NCI-H146 treated with DMSO at 0.1 percent for 48 hours (cell line): ENCODE results near the gene IL32.
"Not testable (repeated sequence)": the region's sequence is repeated elsewhere in the genome, so short reads cannot be mapped to it uniquely, and the experiment has no call there.

Experiments
- DNase-seq: peaks from one replicate; lab custom pipeline; 2025; ENCODE audit not compliant: unreplicated experiment; lab: John Stamatoyannopoulos, UW

Gene IL32

GRCh38 chr16:3051009-3051408 lies 14.4 kb upstream of the IL32 start:
- DNase-seq, result peak; percentile 29

GRCh38 chr16:3051494-3051893 lies 13.9 kb upstream of the IL32 start:
- DNase-seq, result no peak

GRCh38 chr16:3052571-3053329 lies 12.7 kb upstream of the IL32 start:
- DNase-seq, result not testable (repeated sequence)

DNA sequence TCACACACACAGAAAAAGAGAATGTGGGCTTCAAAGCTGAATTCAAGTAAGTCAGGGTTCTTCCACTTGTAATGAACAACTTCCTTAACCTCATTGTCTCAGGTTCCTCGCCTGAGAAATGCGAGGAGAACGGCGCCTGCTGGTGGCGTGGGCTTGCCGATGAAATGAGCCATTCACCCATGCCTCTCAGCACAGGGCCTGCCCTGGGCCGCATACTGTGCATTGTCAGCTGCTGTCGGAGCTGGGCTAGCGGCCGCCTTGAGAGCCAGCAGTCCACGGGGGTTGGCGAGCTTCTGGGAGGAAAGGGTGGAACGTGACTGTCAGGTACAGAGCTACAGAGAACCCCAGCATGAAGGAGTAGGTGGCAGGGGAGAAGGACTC lies 12.1 kb upstream of the IL32 start:
- not testable (repeated sequence) for DNase-seq

DNA sequence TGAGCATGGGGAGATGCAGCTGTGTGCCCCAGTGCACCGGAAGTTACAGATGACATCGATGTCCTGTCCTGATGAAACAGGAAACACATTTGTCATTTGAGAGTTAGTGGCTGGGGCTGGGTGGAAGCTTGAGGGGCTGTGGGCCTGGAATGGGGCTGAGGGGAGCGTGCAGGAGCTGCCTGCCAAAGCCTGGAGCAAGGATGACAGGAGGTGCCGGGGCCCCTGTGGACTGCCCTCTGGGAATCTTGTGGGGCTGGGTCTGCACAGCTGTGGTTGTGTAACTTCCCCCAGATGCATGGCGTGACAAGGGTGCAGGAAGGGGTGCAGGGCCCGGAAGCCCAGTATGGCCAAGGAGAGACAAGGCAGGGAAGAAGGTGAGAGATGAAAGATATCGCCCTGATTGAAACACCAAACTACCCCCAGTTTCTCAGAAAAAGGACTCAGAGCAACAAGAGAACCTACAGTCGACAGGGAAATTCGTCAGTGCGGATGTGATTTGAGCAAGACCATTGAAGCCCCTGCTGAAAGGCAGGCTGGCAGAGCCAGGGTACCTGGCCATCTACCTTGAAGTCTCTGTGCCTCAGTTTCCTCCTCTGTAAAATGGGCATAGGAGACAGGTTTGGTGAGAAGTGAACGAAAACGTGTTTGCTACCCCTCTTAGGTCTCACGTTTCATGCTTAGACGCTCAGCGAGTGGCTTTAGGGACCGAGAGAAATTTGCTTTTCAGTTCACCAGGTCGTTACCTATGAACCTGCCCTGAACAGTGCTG lies 10.3 kb upstream of the IL32 start:
- DNase-seq, result no peak

DNA sequence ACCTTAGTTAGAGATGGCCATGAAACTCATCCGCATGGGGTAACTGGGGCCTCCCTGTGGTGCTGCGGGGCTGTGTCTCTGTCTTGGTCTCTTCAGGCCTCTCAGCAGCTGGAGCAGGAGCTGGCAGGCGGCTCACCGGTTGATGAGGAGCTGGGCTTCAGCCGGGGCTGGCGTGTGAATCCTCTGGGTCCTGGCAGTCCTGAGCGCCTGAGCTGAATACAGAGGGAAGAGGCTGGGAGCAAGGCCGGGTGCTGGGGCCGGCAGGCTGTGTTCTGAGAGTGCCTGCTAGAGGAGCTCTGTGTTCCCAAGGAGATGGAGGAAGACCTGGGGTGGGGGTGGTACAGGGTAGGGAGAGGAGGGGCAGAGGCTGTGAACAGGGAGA lies 9.7 kb upstream of the IL32 start:
- not testable (repeated sequence) for DNase-seq

GRCh38 chr16:3056336-3057180 lies 8.9 kb upstream of the IL32 start:
- no peak for DNase-seq

DNA sequence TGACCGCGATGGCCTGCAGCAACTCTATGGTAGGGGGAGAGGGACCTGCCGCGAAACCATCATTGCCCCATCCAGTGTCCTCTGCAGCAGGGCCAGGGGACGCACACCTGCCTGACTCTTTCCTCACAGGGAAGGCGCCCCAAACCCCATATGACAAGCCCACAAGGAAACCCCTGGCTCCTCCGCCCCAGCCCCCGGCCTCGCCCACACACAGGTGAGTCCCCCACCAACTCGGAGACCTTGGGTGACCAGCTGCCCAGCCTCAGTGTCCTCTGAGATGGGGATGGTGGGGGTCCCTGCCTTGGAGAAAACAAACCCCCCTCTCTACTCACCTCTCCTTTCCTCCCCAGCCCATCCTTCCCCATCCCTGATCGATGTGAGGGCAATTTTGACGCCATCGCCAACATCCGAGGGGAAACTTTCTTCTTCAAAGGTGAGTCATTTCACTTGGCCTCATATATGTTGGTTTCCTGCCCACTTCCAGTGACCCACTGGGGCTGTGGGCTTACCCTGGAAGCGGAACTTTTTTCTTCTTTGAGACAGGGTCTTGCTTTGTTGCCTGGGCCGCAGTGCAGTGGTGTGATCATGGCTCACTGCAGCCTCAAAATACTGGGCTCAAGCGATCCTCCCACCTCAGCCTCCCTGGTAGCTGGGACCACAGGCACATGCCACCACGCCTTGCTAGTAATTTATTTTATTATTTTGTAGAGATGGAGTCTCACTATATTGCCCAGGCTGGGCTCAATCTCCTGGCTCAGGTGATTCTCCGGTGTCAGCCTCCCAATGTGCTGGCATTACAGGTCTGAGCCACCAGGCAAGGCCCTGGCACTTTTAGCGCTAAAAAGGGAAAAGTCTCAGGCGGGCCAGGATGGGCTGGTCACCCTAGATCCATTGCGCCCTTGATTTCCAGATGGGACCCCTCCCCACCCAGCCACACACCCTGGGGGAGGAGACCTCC lies 8.0 kb upstream of the IL32 start:
- no peak for DNase-seq

- peak; percentile 12 for DNase-seq
Observed at GRCh38 chr16:3058139-3059030, 7.1 kb upstream of the IL32 start.

DNA sequence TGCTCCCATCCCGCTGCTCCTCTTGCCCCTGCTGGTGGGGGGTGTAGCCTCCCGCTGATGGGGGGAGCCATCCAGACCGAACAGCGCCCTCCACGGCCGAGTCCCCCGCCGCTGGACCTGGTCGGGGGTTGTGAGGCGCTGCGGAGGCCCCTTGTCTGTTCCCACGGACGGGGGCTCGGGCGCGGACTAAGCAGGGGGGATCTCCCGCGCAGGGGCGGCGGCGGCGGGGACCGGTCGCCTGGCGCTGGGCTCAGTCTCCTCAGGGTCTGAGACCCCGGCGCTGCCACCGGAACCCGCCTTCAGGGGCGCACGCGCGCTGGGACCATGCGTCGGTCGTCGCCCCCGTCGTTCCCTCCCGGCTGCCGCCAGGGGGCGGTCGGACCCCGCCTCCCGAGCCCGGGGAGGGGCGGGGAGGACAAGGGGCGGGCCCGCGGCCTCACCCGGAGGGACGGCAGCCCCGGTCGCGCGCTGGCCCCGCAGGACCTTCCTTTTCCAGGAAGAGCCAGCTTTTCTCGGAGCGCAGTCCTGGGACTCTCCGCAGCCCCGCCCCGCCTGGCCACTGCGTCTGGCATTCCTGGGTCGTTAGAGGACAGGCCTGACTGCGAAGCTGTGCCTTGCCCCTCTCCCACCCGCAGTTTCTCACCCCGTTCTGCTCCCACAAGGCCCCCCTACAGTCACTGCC lies 6.3 kb upstream of the IL32 start:
- DNase-seq, result peak; percentile 37

- no peak for DNase-seq
Observed at GRCh38 chr16:3059723-3060242, 5.7 kb upstream of the IL32 start.

GRCh38 chr16:3060339-3061127 lies 4.9 kb upstream of the IL32 start:
- no peak for DNase-seq

DNA sequence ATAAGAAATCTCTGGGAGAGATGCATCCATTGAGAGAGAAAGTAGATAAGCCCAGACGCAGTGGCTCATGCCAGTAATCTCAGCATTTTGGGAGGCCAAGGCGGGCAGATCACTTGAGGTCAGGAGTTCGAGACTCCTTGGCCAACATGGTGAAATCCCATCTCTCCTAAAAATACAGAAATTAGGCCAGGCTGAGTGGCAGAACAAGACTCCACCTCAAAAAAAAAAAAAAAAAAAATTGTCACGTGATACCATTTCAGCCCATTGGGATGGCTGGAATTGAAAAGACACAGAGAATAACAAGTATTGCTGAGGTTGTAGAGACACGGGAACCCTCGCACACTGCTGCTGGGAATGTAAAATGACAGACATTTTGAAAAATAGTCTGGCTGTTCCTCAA lies 2.9 kb upstream of the IL32 start:
- DNase-seq, result no peak

DNA sequence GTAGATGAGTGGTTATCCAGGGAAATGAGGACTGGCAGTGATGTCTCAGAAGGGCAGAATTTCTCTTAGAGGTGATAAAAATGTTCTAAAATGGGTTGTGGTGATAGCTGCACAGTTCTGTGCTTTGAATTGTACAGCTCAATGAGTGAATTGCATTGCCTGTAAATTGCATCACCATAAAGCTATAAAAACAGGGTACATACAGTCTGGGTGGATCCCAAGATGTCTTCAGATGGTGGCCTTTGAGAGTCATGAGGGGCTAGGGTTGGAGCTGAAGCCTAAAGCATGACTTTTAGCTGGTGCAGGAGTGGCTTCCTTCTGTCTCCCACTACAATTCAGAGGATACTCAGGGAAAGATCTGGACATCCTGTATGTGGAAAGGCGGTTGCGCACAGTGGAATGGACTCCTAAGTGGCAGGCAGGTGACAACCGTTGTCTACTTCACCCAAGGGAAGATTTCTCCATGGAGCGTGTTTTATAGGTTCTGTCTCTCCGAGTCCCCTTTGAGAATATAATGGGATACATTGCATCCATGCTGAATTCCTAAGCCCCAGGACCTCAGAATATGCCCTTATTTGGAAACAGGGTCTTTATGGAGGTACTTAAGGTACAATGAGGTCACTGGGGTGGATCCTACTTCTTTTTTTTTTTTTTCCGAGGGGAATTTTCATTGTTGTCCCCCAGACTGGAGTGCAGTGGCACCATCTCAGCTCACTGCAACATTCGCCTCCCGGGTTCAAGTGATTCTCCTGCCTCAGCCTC lies 1.6 kb upstream of the IL32 start:
- no peak for DNase-seq

DNA sequence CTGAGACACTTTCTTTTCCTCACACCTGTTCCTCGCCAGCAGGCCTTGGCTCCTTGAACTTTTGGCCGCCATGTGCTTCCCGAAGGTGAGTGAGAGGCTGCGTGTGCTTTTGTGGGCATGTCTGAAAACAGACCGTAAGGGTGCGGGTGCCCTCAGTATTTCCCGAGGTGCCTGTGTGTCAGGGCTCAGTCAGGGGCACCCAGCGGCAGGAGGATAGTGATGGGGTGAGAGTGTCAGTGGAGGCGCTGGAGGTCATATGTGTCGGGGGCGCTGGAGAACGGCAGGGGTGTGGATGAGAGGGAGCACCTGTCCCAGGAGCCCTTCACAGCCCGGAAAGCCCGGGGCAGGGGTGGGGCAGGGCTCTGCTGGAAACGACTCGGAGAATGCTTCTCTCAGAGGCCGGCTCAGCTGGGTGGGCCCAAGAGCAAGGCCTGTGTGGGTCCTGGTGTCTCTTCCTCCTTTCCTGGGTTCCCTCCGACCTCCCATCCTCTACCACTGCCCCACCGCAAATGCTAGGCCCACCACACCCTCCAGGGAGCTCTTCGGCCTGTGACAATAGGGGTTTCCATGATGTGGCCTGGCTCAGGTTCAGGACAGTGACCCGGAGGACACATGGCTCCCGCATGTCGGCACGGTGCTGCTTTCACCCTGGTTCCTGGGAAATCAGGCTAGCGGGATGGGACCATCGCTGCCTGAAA lies 451 bp downstream of the IL32 start:
- DNase-seq, result no peak

DNA sequence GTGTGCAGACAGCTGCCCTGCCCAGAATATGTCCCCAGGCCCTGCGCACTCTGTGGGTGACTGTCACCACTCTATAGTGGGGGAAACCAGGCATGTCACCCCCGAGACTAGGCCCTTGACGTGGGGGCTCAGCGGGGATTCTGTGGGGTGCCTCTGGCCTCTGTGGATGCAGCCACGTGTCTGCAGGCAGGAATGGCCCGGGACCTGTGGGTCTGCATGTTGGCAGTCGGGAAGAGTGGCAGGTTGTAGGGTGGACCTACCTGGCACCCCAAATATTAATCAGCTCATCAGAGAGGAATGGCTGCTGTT lies 954 bp downstream of the IL32 start:
- DNase-seq, result no peak

- DNase-seq, result no peak
Observed at GRCh38 chr16:3068487-3068886, 3.0 kb downstream of the IL32 start.
